WTC11 (cell line): ENCODE results near the gene INTS7. TPM values are rescaled to one million over a fixed set of nuclear protein-coding genes. Genes with fewer than 3 reads are reported as not detected.
A peak's percentile ranks its signal among the peaks of the same experiment; 100 is the strongest.

ENCODE experiments used
- ATAC-seq: fragments of 200-7000 bp; cut with Tn5 transposase; 2 replicates; pipeline ENCODE4 v1.10.0; 2021; ENCODE audit warnings: mild to moderate bottlenecking, moderate library complexity
- CTCF ChIA-PET: fragments of 300-600 bp; sonication (Branson Sonifier 250); formaldehyde crosslinking; loops from one replicate; lab custom pipeline; 2021; ENCODE audit warnings: antibody characterized with exemption; lab: Charles Lee
- POLR2A ChIA-PET: fragments of 350-600 bp; sonication (Branson Sonifier 250); formaldehyde crosslinking; loops from one replicate; lab custom pipeline; 2021; ENCODE audit warnings: antibody characterized with exemption; lab: Charles Lee
- DNase-seq: peaks from one replicate; pipeline ENCODE4 v3.0.0; 2021; ENCODE audit warnings: low spot score
- H3K27ac Mint-ChIP-seq: 2 replicates; pipeline ENCODE4 v1.8.0; 2021; ENCODE audit warnings: mixed read lengths
- H3K27me3 Mint-ChIP-seq: 2 replicates; pipeline ENCODE4 v1.8.0; 2021; ENCODE audit warnings: low read depth, mild to moderate bottlenecking, moderate library complexity, mixed read lengths
- H3K36me3 Mint-ChIP-seq: 2 replicates; pipeline ENCODE4 v1.8.0; 2021; ENCODE audit warnings: mixed read lengths
- H3K4me1 Mint-ChIP-seq: 2 replicates; pipeline ENCODE4 v1.8.0; 2022; ENCODE audit warnings: mixed read lengths
- H3K4me3 Mint-ChIP-seq: 2 replicates; pipeline ENCODE4 v1.8.0; 2021; ENCODE audit warnings: mild to moderate bottlenecking, moderate library complexity, mixed read lengths
- H3K9me3 Mint-ChIP-seq: 2 replicates; pipeline ENCODE4 v1.8.0; 2021; ENCODE audit warnings: mixed read lengths
- ATF1 ChIP-seq: sonication (generic); formaldehyde crosslinking; IDR thresholded peaks from 2 replicates; pipeline ENCODE4 v1.8.1; 2023; ENCODE audit warnings: mild to moderate bottlenecking, moderate library complexity, missing genetic modification reagents
- E2F4 ChIP-seq: sonication (generic); formaldehyde crosslinking; IDR thresholded peaks from 2 replicates; pipeline ENCODE4 v1.8.1; 2022; ENCODE audit warnings: low read depth, mild to moderate bottlenecking, moderate library complexity, missing genetic modification reagents, borderline replicate concordance
- ESRRA ChIP-seq: sonication (generic); formaldehyde crosslinking; IDR thresholded peaks from 2 replicates; pipeline ENCODE4 v1.8.1; 2022; ENCODE audit warnings: mild to moderate bottlenecking, missing genetic modification reagents, borderline replicate concordance
- GABPB1 ChIP-seq: sonication (generic); formaldehyde crosslinking; IDR thresholded peaks from 2 replicates; pipeline ENCODE4 v1.8.1; 2023; ENCODE audit warnings: mild to moderate bottlenecking, missing genetic modification reagents
- IRF2 ChIP-seq: sonication (generic); formaldehyde crosslinking; IDR thresholded peaks from 2 replicates; pipeline ENCODE4 v1.8.0; 2022; ENCODE audit warnings: low read depth, missing genetic modification reagents, borderline replicate concordance
- SP1 ChIP-seq: sonication (generic); formaldehyde crosslinking; conservative IDR thresholded peaks from 2 replicates; pipeline ENCODE4 v1.8.1; 2022; ENCODE audit warnings: missing genetic modification reagents
- TEAD4 ChIP-seq: sonication (generic); formaldehyde crosslinking; IDR thresholded peaks from 2 replicates; pipeline ENCODE4 v1.8.0; 2022; ENCODE audit warnings: mild to moderate bottlenecking, missing genetic modification reagents
- USF2 ChIP-seq: sonication (generic); formaldehyde crosslinking; IDR thresholded peaks from 2 replicates; pipeline ENCODE4 v1.8.1; 2023; ENCODE audit warnings: mild to moderate bottlenecking, missing genetic modification reagents, moderate library complexity
- ZBTB43 ChIP-seq: sonication (generic); formaldehyde crosslinking; IDR thresholded peaks from 2 replicates; pipeline ENCODE4 v1.8.1; 2023; ENCODE audit warnings: mild to moderate bottlenecking, missing genetic modification reagents
- total RNA-seq: library from RNA; stranded (reverse); gene quantifications from 3 replicates; pipeline ENCODE4 v1.2.3, GENCODE V29; 2021
- TF ChIP-seq, protein P1 (sequence below): sonication (generic); formaldehyde crosslinking; IDR thresholded peaks from 2 replicates; pipeline ENCODE4 v1.8.0; 2023; ENCODE audit warnings: missing genetic modification reagents, mild to moderate bottlenecking, borderline replicate concordance
- TF ChIP-seq, protein P2 (sequence below): sonication (generic); formaldehyde crosslinking; IDR thresholded peaks from 2 replicates; pipeline ENCODE4 v1.8.1; 2022; ENCODE audit warnings: mild to moderate bottlenecking, moderate library complexity, missing genetic modification reagents
- TF ChIP-seq, protein P3 (sequence below): sonication (generic); formaldehyde crosslinking; IDR thresholded peaks from 2 replicates; pipeline ENCODE4 v1.8.1; 2023; ENCODE audit warnings: mild to moderate bottlenecking, moderate library complexity, missing genetic modification reagents
- TF ChIP-seq, protein P4 (sequence below): sonication (generic); formaldehyde crosslinking; IDR thresholded peaks from 2 replicates; pipeline ENCODE4 v1.8.1; 2022; ENCODE audit warnings: low read depth, missing genetic modification reagents, borderline replicate concordance

INTS7 gene
- total RNA-seq, 1 experiment from 2014 or later = 17.2 TPM

DNA sequence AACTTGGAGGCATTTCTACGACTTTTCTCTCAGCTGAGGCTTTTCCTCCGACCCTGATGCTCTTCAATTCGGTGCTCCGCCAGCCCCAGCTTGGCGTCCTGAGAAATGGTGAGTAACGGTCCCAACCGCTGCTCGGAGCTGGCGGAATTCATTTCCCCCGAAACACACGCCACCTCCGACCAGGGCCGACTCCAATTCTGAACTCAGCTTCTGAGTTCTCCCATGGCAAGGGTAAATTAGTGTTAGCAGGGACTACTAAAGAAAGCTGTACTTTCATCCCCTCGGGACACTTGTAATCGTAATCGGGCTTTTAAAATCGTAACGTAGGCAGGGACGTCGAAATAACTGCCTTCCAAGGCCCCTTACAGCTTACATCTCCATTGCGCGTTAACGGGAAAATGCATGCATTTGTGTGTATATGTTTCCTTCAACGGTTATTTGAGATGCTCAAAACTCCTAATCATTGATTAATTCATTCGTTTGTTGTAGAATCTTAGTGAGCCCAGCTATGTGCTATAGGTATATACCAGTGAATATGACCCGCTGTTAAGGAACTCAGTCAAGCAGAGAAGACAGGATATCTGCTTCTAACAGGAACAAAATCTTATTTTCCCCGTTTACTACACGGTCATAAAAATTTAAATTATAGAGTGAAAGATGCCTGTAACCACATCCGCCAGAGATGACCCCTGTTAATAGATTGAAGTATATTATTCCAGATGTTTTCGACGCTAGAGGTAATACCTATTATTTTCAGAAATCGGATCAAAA is 663 bp upstream of the INTS7 start:
- ChIA-PET POLR2A (interaction anchor here (0.5 to 1.9 kb wide), 15 partner anchors 9 to 572 kb away, joined by 3 to 7 read pairs (median 4); partner anchors contain the start of genes ATF3, NEK2, PACC1 and SLC30A1), CTCF (interaction anchor here (0.6 to 3.5 kb wide), 76 partner anchors 9 to 1293 kb away, joined by 3 to 75 read pairs (median 5); partner anchors contain the start of genes NEK2, PACC1, PPP2R5A and SLC30A1)
- H3K9me3 Mint-ChIP-seq = peaks cover 5% of the 10 kb centered on the region; the same call in 1 of the 2 replicates
- peak; percentile 5 for ATAC-seq
- peaks cover 3% of the 10 kb centered on the region; the same call in 1 of the 2 replicates for H3K27me3 Mint-ChIP-seq
- H3K27ac Mint-ChIP-seq = peak overlapping the region; percentile 99
- H3K4me3 Mint-ChIP-seq = peak overlapping the region; percentile 98
- TF ChIP-seq, protein P1, sequence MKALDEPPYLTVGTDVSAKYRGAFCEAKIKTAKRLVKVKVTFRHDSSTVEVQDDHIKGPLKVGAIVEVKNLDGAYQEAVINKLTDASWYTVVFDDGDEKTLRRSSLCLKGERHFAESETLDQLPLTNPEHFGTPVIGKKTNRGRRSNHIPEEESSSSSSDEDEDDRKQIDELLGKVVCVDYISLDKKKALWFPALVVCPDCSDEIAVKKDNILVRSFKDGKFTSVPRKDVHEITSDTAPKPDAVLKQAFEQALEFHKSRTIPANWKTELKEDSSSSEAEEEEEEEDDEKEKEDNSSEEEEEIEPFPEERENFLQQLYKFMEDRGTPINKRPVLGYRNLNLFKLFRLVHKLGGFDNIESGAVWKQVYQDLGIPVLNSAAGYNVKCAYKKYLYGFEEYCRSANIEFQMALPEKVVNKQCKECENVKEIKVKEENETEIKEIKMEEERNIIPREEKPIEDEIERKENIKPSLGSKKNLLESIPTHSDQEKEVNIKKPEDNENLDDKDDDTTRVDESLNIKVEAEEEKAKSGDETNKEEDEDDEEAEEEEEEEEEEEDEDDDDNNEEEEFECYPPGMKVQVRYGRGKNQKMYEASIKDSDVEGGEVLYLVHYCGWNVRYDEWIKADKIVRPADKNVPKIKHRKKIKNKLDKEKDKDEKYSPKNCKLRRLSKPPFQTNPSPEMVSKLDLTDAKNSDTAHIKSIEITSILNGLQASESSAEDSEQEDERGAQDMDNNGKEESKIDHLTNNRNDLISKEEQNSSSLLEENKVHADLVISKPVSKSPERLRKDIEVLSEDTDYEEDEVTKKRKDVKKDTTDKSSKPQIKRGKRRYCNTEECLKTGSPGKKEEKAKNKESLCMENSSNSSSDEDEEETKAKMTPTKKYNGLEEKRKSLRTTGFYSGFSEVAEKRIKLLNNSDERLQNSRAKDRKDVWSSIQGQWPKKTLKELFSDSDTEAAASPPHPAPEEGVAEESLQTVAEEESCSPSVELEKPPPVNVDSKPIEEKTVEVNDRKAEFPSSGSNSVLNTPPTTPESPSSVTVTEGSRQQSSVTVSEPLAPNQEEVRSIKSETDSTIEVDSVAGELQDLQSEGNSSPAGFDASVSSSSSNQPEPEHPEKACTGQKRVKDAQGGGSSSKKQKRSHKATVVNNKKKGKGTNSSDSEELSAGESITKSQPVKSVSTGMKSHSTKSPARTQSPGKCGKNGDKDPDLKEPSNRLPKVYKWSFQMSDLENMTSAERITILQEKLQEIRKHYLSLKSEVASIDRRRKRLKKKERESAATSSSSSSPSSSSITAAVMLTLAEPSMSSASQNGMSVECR = peak; percentile 24; the same call in 1 of the 2 replicates
- TF ChIP-seq E2F4 (CRISPR knock-in tag) = 0 out of 2 replicates have a peak, but pooled peaks have one; percentile 1
- no peak for TF ChIP-seq USF2 (CRISPR knock-in tag)
- TF ChIP-seq, protein P2, sequence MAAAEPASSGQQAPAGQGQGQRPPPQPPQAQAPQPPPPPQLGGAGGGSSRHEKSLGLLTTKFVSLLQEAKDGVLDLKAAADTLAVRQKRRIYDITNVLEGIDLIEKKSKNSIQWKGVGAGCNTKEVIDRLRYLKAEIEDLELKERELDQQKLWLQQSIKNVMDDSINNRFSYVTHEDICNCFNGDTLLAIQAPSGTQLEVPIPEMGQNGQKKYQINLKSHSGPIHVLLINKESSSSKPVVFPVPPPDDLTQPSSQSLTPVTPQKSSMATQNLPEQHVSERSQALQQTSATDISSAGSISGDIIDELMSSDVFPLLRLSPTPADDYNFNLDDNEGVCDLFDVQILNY (CRISPR knock-in tag) = 0 out of 2 replicates have a peak, but pooled peaks have one; percentile 54
- TF ChIP-seq ZBTB43 (CRISPR knock-in tag) = no peak
- peak; percentile 37; the same call in 1 of the 2 replicates for TF ChIP-seq SP1
- TF ChIP-seq, protein P3, sequence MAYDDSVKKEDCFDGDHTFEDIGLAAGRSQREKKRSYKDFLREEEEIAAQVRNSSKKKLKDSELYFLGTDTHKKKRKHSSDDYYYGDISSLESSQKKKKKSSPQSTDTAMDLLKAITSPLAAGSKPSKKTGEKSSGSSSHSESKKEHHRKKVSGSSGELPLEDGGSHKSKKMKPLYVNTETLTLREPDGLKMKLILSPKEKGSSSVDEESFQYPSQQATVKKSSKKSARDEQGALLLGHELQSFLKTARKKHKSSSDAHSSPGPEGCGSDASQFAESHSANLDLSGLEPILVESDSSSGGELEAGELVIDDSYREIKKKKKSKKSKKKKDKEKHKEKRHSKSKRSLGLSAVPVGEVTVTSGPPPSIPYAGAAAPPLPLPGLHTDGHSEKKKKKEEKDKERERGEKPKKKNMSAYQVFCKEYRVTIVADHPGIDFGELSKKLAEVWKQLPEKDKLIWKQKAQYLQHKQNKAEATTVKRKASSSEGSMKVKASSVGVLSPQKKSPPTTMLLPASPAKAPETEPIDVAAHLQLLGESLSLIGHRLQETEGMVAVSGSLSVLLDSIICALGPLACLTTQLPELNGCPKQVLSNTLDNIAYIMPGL (CRISPR knock-in tag) = 0 out of 2 replicates have a peak, but pooled peaks have one; percentile 16
- DNase-seq = no peak
- peaks cover 16% of the 10 kb centered on the region for H3K36me3 Mint-ChIP-seq
- H3K4me1 Mint-ChIP-seq = peaks cover 35% of the 10 kb centered on the region

GRCh38 chr1:212034516-212035122 is 738 bp downstream of the INTS7 start:
- peaks cover 16% of the 10 kb centered on the region for H3K36me3 Mint-ChIP-seq
- H3K27ac Mint-ChIP-seq = peak overlapping the region; percentile 99
- peaks cover 3% of the 10 kb centered on the region; the same call in 1 of the 2 replicates for H3K27me3 Mint-ChIP-seq
- peak overlapping the region; percentile 98 for H3K4me3 Mint-ChIP-seq
- no peak for DNase-seq
- POLR2A ChIA-PET = interaction anchor here (0.6 to 1.9 kb wide), 8 partner anchors 145 to 573 kb away, joined by 3 to 7 read pairs (median 6); partner anchors contain the start of genes ATF3, NEK2, PACC1 and SLC30A1
- H3K9me3 Mint-ChIP-seq = peaks cover 5% of the 10 kb centered on the region; the same call in 1 of the 2 replicates
- CTCF ChIA-PET = interaction anchor here (0.6 to 3.5 kb wide), 61 partner anchors 8 to 715 kb away, joined by 3 to 75 read pairs (median 6); partner anchors contain the start of genes NEK2, PACC1 and PPP2R5A
- peaks cover 31% of the 10 kb centered on the region for H3K4me1 Mint-ChIP-seq
- ATAC-seq = peak; percentile 8
- TF ChIP-seq TEAD4 (CRISPR knock-in tag) (no peak), GABPB1 (no peak; the same call in 1 of the 2 replicates), IRF2 (CRISPR knock-in tag) (no peak), ESRRA (no peak), ATF1 (CRISPR knock-in tag) (no peak)
- TF ChIP-seq, protein P4, sequence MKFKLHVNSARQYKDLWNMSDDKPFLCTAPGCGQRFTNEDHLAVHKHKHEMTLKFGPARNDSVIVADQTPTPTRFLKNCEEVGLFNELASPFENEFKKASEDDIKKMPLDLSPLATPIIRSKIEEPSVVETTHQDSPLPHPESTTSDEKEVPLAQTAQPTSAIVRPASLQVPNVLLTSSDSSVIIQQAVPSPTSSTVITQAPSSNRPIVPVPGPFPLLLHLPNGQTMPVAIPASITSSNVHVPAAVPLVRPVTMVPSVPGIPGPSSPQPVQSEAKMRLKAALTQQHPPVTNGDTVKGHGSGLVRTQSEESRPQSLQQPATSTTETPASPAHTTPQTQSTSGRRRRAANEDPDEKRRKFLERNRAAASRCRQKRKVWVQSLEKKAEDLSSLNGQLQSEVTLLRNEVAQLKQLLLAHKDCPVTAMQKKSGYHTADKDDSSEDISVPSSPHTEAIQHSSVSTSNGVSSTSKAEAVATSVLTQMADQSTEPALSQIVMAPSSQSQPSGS (CRISPR knock-in tag) = no peak
- TF ChIP-seq, protein P2 (CRISPR knock-in tag) = no peak
